Neural progenitor cell (in vitro differentiated cells): Measurements from ENCODE around the gene ACBD6. TPM values are rescaled to one million over a fixed set of nuclear protein-coding genes. Genes with fewer than 3 reads are reported as not detected.

Experiments used
- DNase-seq: peaks from one replicate; pipeline ENCODE4 v3.0.0-alpha.2; 2016; ENCODE audit warnings: low spot score
- H2AFZ ChIP-seq: fragments of 200-600 bp; sonication (generic); replicated peaks from 2 replicates; pipeline ENCODE4 v1.6.1; 2016; ENCODE audit warnings: antibody characterized with exemption
- H3F3A ChIP-seq: fragments of 200-600 bp; sonication (generic); 2 replicates; pipeline ENCODE4 v1.6.1; 2016; ENCODE audit warnings: antibody characterized with exemption, low read depth
- H3K27ac ChIP-seq: fragments of 200-600 bp; sonication (generic); 2 replicates; pipeline ENCODE4 v1.5.1; 2016; ENCODE audit warnings: mild to moderate bottlenecking
- H3K27me3 ChIP-seq: fragments of 200-600 bp; sonication (generic); 2 replicates; pipeline ENCODE4 v1.6.1; 2016; ENCODE audit warnings: mild to moderate bottlenecking, moderate library complexity
- H3K36me3 ChIP-seq: fragments of 200-600 bp; sonication (generic); 2 replicates; pipeline ENCODE4 v1.5.1; 2016
- H3K4me1 ChIP-seq: fragments of 200-600 bp; sonication (generic); 2 replicates; pipeline ENCODE4 v1.6.1; 2016; ENCODE audit warnings: mixed run types
- H3K4me2 ChIP-seq: fragments of 200-600 bp; sonication (generic); 2 replicates; pipeline ENCODE4 v1.6.1; 2016
- H3K4me3 ChIP-seq: fragments of 200-600 bp; sonication (generic); 2 replicates; pipeline ENCODE4 v1.5.1; 2016
- H3K79me2 ChIP-seq: fragments of 200-600 bp; sonication (generic); 2 replicates; pipeline ENCODE4 v1.6.1; 2016; ENCODE audit warnings: low read depth
- H3K9ac ChIP-seq: fragments of 200-600 bp; sonication (generic); 2 replicates; pipeline ENCODE4 v1.6.1; 2016
- H3K9me3 ChIP-seq: fragments of 200-600 bp; sonication (generic); 2 replicates; pipeline ENCODE4 v1.5.1; 2016; ENCODE audit warnings: low read depth
- H4K20me1 ChIP-seq: fragments of 200-600 bp; sonication (generic); 2 replicates; pipeline ENCODE4 v1.6.1; 2016; ENCODE audit warnings: low read depth
- H3K27ac Mint-ChIP-seq: 3 replicates; pipeline ENCODE4 v1.8.0; 2021; ENCODE audit warnings: mixed read lengths
- H3K27me3 Mint-ChIP-seq: 2 replicates; pipeline ENCODE4 v1.8.0; 2022; ENCODE audit warnings: low read depth, mild to moderate bottlenecking, inconsistent platforms, moderate library complexity, mixed read lengths; ENCODE audit not compliant: insufficient read depth
- H3K36me3 Mint-ChIP-seq: 3 replicates; pipeline ENCODE4 v1.8.0; 2021; ENCODE audit warnings: mixed read lengths
- H3K4me1 Mint-ChIP-seq: 3 replicates; pipeline ENCODE4 v1.8.0; 2021; ENCODE audit warnings: mixed read lengths
- H3K4me3 Mint-ChIP-seq: 3 replicates; pipeline ENCODE4 v1.8.0; 2021; ENCODE audit warnings: mild to moderate bottlenecking, moderate library complexity, mixed read lengths
- H3K9me3 Mint-ChIP-seq: 3 replicates; pipeline ENCODE4 v1.8.0; 2020; ENCODE audit warnings: mixed read lengths
- EZH2 ChIP-seq: fragments of 200-600 bp; sonication (generic); IDR thresholded peaks from 2 replicates; pipeline ENCODE4 v1.6.1; 2017; ENCODE audit warnings: antibody characterized with exemption, mild to moderate bottlenecking, moderate library complexity
- EZH2phosphoT487 ChIP-seq: fragments of 200-600 bp; sonication (generic); IDR thresholded peaks from 2 replicates; pipeline ENCODE4 v1.6.1; 2017; ENCODE audit warnings: antibody characterized with exemption
- total RNA-seq: library from RNA; depleted of rRNA; stranded (reverse); fragments of >200 nt; gene quantifications from 2 replicates; pipeline ENCODE4 v1.2.3, GENCODE V29; 2015; ENCODE audit warnings: low replicate concordance
- TF ChIP-seq, protein P1 (sequence below): fragments of 200-600 bp; sonication (generic); IDR thresholded peaks from 2 replicates; pipeline ENCODE4 v1.5.1; 2017; ENCODE audit warnings: antibody characterized with exemption, mild to moderate bottlenecking

ACBD6 gene
- total RNA-seq, 1 donor from 2014 or later, result 36.8 TPM

- Mint-ChIP-seq H3K4me1 (peaks cover 14% of the 10 kb centered on the region), H3K27ac (no peak overlapping the region), H3K4me3 (no peak overlapping the region), H3K27me3 (peaks cover 11% of the 10 kb centered on the region), H3K9me3 (no peaks in the 10 kb centered on the region), H3K36me3 (no peaks in the 10 kb centered on the region)
- Histone ChIP-seq H3K9me3 (no peaks in the 10 kb centered on the region), H3K27ac (no peak overlapping the region), H3F3A (no peaks in the 10 kb centered on the region), H3K79me2 (no peaks in the 10 kb centered on the region), H3K4me3 (no peak overlapping the region), H3K36me3 (no peaks in the 10 kb centered on the region), H3K4me2 (no peak overlapping the region), H3K4me1 (peaks cover 17% of the 10 kb centered on the region), H3K9ac (no peak overlapping the region), H2AFZ (no peak overlapping the region), H4K20me1 (no peaks in the 10 kb centered on the region), H3K27me3 (no peaks in the 10 kb centered on the region)
- TF ChIP-seq EZH2 (no peak), EZH2phosphoT487 (no peak)
- TF ChIP-seq, protein P1, sequence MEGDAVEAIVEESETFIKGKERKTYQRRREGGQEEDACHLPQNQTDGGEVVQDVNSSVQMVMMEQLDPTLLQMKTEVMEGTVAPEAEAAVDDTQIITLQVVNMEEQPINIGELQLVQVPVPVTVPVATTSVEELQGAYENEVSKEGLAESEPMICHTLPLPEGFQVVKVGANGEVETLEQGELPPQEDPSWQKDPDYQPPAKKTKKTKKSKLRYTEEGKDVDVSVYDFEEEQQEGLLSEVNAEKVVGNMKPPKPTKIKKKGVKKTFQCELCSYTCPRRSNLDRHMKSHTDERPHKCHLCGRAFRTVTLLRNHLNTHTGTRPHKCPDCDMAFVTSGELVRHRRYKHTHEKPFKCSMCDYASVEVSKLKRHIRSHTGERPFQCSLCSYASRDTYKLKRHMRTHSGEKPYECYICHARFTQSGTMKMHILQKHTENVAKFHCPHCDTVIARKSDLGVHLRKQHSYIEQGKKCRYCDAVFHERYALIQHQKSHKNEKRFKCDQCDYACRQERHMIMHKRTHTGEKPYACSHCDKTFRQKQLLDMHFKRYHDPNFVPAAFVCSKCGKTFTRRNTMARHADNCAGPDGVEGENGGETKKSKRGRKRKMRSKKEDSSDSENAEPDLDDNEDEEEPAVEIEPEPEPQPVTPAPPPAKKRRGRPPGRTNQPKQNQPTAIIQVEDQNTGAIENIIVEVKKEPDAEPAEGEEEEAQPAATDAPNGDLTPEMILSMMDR, result no peak
- no peak for DNase-seq
These were observed 241.3 kb downstream of the ACBD6 start for GRCh38 chr1:180261030-180261429.

GRCh38 chr1:180260541-180260940 lies 241.8 kb downstream of the ACBD6 start:
- Histone ChIP-seq H4K20me1 (no peaks in the 10 kb centered on the region), H3K36me3 (no peaks in the 10 kb centered on the region), H3K4me1 (peaks cover 12% of the 10 kb centered on the region), H3F3A (no peaks in the 10 kb centered on the region), H3K27ac (no peak overlapping the region), H3K79me2 (no peaks in the 10 kb centered on the region), H3K4me3 (no peak overlapping the region), H3K9me3 (no peaks in the 10 kb centered on the region), H3K4me2 (no peak overlapping the region), H3K27me3 (no peaks in the 10 kb centered on the region), H3K9ac (no peak overlapping the region), H2AFZ (no peak overlapping the region)
- H3K27ac Mint-ChIP-seq, result no peak overlapping the region
- peaks cover 19% of the 10 kb centered on the region for H3K4me1 Mint-ChIP-seq
- H3K27me3 Mint-ChIP-seq, result peaks cover 14% of the 10 kb centered on the region
- DNase-seq, result no peak
- no peaks in the 10 kb centered on the region for H3K9me3 Mint-ChIP-seq
- H3K4me3 Mint-ChIP-seq, result no peak overlapping the region
- no peaks in the 10 kb centered on the region for H3K36me3 Mint-ChIP-seq
- TF ChIP-seq EZH2 (no peak), EZH2phosphoT487 (no peak)
- TF ChIP-seq, protein P1, result no peak

DNA sequence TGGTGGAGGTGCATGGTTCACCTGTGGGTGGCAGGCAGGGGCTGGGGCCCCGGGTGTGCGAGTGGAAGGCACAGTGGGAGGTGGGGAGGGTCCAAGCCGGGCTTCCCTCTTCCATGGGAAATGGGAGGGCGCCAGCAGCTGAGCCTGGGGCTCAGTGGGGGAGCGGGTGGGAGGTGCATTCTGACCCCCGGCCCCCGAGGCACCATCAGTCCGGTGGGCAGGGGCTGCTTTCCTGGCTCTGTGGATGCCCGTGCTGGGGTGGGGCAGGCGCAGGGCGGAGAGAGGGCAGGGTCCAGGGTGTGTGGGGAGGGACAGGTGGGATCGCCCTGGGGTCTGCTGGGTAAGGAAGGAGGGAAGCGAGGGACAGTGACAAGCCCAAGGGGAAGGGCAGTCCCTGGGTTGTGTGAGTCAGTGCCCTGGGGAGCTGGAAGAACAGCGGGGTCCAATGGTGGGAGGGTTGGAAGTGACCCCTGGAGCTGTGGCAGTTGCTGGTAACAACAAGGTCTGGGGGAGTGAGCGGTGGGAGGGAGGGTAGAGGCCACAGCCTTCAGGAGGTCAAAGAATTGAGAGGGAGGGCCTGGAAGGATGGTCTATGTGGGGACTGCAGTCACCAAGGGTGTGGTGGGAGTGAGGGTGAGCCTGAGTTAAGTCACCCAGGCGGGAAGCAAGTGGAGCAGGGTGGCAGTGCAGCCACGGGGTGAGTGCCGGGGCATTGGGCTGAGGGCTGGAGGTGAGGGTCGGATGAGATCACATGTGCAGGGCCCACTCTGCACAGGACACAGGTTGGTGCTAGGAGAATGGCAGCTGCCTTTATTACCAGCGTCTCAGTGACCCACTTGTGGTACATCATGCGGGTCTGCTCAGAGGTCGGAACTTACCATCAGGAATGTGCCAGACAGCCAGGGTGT lies 242.7 kb downstream of the ACBD6 start:
- H3K9me3 Mint-ChIP-seq, result no peaks in the 10 kb centered on the region
- Histone ChIP-seq H3K9ac (no peak overlapping the region), H3K79me2 (no peaks in the 10 kb centered on the region), H3K27me3 (no peaks in the 10 kb centered on the region), H3F3A (no peaks in the 10 kb centered on the region), H3K9me3 (no peaks in the 10 kb centered on the region), H2AFZ (no peak overlapping the region), H4K20me1 (no peaks in the 10 kb centered on the region), H3K36me3 (no peaks in the 10 kb centered on the region), H3K4me3 (no peak overlapping the region), H3K4me1 (peaks cover 10% of the 10 kb centered on the region), H3K4me2 (no peak overlapping the region), H3K27ac (no peak overlapping the region)
- H3K4me3 Mint-ChIP-seq, result no peak overlapping the region
- H3K27ac Mint-ChIP-seq, result no peak overlapping the region
- DNase-seq, result no peak
- H3K27me3 Mint-ChIP-seq, result peaks cover 16% of the 10 kb centered on the region
- TF ChIP-seq EZH2phosphoT487 (no peak), EZH2 (no peak)
- TF ChIP-seq, protein P1, result no peak
- no peaks in the 10 kb centered on the region for H3K36me3 Mint-ChIP-seq
- peaks cover 19% of the 10 kb centered on the region for H3K4me1 Mint-ChIP-seq
